NB4 (cell line): ENCODE data around the gene SMOC2.
"Not testable (repeated sequence)": the region's sequence is repeated elsewhere in the genome, so short reads cannot be mapped to it uniquely, and the experiment has no call there.

ENCODE experiments used
- DNase-seq: peaks from one replicate; pipeline ENCODE4 v3.0.0; 2010; ENCODE audit warnings: low read depth
- H3K4me3 ChIP-seq: one replicate; pipeline ENCODE4 v1.5.1; 2011; ENCODE audit warnings: mild to moderate bottlenecking, low read depth, low read length, moderate library complexity
- MYC ChIP-seq: IDR thresholded peaks from 2 replicates; pipeline ENCODE4 v1.6.1; 2011; ENCODE audit warnings: low read depth, low read length
- POLR2A ChIP-seq: IDR thresholded peaks from 2 replicates; pipeline ENCODE4 v1.6.1; 2011; ENCODE audit warnings: mild to moderate bottlenecking; ENCODE audit not compliant: insufficient read length; ENCODE audit errors: extremely low read depth
- TF ChIP-seq, protein P1 (sequence below): IDR thresholded peaks from one replicate; pipeline ENCODE4 v1.5.1; 2012; ENCODE audit warnings: low read depth, low read length
- TF ChIP-seq, protein P2 (sequence below): IDR thresholded peaks from 2 replicates; pipeline ENCODE4 v1.6.1; 2011; ENCODE audit warnings: low read depth, low read length

The SMOC2 gene

DNA sequence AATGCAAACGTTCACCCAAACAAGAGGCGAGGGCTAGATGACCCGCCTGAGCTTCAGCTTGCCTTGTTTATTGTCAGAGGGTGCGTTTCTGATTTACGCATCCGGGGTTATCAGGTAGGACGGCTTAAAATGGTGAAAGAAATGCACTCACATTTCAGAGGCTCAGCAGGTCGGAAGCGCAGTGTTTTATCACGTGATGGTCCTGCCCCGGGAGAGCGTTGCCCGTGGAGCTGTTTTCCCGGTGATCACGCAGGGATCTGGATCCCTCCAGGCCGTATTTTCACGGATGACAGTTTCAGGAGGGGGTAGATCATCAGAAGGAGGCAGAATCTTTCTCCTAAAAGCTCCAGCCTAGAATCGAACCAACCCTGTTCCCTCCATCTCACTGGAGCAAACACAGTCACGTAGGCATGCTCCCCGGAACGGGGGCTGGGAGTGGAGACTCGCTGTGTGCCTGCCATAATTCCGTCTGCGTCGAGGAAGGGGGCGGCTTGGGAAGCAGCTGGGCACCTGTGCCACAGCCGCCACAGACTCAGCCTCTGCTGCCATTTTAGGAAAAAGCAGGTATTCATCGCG, 121.7 kb downstream of the SMOC2 start:
- TF ChIP-seq MYC = no peak
- TF ChIP-seq, protein P1, sequence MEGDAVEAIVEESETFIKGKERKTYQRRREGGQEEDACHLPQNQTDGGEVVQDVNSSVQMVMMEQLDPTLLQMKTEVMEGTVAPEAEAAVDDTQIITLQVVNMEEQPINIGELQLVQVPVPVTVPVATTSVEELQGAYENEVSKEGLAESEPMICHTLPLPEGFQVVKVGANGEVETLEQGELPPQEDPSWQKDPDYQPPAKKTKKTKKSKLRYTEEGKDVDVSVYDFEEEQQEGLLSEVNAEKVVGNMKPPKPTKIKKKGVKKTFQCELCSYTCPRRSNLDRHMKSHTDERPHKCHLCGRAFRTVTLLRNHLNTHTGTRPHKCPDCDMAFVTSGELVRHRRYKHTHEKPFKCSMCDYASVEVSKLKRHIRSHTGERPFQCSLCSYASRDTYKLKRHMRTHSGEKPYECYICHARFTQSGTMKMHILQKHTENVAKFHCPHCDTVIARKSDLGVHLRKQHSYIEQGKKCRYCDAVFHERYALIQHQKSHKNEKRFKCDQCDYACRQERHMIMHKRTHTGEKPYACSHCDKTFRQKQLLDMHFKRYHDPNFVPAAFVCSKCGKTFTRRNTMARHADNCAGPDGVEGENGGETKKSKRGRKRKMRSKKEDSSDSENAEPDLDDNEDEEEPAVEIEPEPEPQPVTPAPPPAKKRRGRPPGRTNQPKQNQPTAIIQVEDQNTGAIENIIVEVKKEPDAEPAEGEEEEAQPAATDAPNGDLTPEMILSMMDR = no peak
- TF ChIP-seq POLR2A = no peak
- TF ChIP-seq, protein P2, sequence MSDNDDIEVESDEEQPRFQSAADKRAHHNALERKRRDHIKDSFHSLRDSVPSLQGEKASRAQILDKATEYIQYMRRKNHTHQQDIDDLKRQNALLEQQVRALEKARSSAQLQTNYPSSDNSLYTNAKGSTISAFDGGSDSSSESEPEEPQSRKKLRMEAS = no peak
- DNase-seq = no peak
- no peak overlapping the region for H3K4me3 ChIP-seq

DNA sequence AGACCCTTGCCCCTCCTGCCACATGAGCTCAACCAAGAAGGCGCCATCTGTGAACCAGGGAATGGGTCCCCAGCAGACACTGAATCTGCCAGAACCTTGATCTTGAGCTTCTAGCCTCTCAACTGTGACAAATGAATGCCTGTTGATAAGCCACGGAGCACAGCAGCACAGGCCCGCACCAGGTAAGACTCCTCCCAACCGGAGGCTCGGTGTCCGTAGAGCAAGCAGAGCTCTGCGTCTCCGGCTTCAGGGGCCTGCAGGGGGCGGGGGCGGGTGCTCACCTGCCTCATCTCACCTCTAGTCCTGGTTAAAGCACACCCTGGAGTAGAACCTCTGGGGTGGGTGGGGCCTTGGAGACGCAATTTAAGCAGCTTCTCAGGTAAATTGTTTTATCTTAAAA, 122.7 kb downstream of the SMOC2 start:
- H3K4me3 ChIP-seq = no peak overlapping the region
- TF ChIP-seq MYC (no peak), POLR2A (no peak)
- TF ChIP-seq, protein P2 = no peak
- TF ChIP-seq, protein P1 = no peak
- no peak for DNase-seq

DNA sequence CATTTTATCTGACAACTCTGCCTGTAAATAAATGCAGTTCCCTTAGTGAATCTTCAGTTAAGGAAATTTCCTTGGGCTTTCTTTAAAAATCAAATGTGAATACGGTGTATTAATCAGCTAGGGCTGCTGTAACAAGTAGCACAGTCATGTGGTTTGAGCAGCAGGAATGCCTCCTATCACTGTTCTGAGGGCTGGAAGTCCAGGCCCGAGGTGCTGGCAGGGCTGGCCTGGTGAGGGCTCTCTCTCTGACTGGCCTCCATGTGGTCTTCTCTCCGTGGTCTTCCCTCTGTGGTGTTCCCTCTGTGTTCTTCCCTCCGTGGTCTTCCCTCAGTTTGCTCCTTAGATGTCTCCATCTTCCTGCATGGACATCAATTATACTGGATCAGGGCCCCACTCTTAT, 124.1 kb downstream of the SMOC2 start:
- H3K4me3 ChIP-seq = no peak overlapping the region
- no peak for DNase-seq
- TF ChIP-seq MYC (no peak), POLR2A (no peak)
- TF ChIP-seq, protein P1 = no peak
- TF ChIP-seq, protein P2 = no peak

DNA sequence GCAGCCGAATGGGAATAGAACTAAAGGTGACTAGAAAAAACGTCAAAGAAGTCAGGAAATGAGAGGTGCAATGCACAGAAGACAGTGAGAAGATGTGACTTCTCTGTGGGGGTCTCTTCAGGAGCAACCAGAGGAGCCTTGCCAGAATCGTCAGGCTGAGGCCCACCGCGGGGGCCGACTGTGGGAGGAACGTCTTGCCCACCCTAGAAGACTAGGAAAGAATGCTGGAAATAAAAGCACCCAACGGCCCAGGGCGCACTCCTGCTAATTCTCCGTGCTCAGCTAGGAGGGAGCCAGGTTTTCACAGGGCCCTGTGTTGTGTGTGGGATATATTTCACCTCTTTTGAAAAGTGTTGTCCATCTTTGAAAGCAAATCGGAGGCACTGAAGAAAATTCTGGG, 129.2 kb downstream of the SMOC2 start:
- no peak overlapping the region for H3K4me3 ChIP-seq
- TF ChIP-seq, protein P2 = no peak
- TF ChIP-seq POLR2A = no peak
- TF ChIP-seq, protein P1 = no peak
- no peak for TF ChIP-seq MYC
- DNase-seq = no peak

DNA sequence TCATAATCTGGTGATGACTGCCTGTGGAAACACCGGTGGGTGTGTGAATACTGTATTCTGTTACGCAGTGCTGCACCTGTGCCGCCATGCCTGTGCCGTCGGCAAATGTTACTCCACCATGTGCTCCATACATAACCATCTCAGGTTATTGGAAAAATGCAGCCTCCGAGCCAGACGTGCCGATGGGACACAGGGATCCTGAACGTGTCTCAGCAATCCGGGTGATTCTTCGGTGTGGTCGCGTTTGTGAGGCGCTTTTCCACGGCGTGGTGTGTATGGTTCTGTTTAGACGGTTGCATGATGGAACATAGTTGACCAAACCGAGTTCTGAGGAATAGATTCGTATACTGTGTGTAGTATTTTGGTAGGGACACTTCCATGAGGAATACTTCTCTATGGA, 130.3 kb downstream of the SMOC2 start:
- TF ChIP-seq MYC (no peak), POLR2A (no peak)
- TF ChIP-seq, protein P2 = no peak
- TF ChIP-seq, protein P1 = no peak
- DNase-seq = no peak
- no peak overlapping the region for H3K4me3 ChIP-seq

DNA sequence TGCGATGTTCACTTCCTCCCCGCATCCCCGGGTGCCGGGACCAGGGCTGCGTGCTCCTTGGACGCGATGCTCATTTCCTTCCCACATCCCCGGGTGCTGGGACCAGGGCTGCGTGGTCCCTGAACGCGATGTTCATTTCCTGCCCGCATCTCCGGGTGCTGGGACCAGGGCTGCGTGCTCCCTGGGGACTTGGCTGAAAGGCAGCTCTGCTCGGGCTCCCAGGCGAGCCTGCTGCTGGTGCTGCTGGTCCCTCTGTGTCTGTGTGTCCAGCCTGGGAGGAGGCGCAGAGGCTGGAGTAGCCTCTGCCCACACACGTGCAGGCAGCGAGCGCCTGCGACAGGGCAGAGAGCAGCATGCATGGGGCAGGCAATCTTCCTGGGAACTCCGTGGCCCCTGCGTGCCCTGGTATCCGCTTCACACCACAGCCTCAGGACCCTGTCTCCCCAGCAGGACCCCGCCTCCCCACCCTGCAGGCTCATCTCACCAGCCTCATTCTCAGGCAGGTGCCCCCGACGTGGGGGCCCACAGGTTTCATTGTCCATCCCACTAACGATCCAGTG, 132.4 kb downstream of the SMOC2 start:
- not testable (repeated sequence) for H3K4me3 ChIP-seq, DNase-seq
